Stimulated activated CD4-positive, alpha-beta T cell treated with anti-CD3 and anti-CD28 coated beads, Interleukin-4, amount 100 ng/mL, for 48 hours (primary cell): ENCODE data around the gene LCT.
"Not testable (repeated sequence)": the region's sequence is repeated elsewhere in the genome, so short reads cannot be mapped to it uniquely, and the experiment has no call there.

Experiments
- DNase-seq, 2 donors: peaks; one replicate each; pipeline ENCODE4 v3.0.0-alpha.2; 2020; ENCODE audit warnings: low read depth in 2 of 2

The LCT gene

DNA sequence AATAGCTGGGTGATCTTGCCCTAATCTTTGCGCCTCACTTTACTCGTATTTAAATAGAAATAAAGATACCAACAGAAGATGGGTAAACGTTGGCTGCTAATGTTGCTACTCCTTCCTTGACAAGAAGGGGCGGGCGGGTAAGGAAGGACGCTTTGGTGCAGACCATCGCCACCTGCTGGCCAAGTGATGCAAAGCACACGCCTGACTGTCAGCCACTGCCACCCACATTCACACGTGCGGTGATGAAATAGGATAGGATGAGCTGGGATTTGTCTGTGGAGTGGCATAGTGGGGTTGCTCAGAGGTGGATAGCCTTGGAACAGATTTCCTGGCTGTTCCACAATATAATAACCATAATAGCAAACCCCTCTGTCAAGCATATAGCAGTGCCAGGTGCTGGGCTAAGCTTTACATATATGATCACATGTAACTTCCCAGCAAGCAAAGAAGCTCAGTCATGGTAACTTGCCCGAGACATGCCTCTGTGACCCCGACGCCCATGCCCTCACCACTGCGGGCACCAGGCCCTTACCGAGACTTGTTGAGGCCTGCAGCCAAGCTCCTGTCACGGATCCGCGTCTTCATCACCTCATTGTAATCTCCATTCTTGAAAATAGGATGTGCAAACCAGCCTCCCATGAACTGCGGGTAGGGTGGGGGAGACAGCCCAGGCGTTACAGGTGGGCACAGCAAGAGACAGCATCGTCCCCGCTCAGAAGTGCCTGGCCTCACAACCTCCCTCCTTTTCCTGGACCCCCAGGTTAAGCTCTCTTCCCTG is 39.3 kb downstream of the LCT start:
- DNase-seq, result peak; percentile 74 to 78

DNA sequence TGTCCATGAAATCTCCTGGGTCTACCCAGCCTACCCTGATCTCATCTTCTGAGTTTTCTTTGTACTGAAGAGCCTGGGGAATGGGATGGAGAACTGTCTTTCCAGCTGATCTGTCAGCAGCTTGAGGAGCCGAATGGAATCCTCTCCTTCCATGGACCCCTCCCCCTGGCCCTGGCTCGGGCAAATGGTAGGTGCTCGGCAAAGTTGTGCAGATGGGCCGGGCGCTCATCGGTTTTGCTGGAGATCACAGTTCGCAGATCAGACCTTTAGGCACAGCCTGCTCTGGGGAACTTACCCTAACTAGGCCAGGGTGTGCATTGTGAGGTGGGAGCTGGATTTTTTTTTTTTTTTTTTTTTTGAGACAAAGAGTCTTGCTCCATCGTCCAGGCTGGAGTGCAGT is 40.4 kb downstream of the LCT start:
- DNase-seq, result no peak

DNA sequence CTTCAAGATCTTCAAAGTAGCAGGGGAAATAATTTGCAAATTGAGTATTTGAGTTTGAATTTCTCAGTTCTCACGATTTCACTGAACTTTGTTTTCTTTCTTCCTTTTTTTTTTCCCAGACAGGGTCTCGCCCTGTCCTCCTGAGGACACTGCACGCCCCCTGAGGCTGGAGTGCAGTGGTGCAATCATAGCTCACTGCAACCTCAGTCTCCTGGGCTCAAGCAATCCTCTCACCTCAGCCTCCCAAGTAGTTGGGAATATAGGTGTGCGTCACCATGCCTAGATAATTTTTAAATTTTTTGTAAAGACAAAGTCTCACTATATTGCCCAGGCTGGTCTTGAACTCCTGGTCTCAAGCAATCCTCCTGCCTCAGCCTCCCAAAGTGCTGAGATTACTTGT is 41.3 kb downstream of the LCT start:
- DNase-seq, result not testable (repeated sequence)

DNA sequence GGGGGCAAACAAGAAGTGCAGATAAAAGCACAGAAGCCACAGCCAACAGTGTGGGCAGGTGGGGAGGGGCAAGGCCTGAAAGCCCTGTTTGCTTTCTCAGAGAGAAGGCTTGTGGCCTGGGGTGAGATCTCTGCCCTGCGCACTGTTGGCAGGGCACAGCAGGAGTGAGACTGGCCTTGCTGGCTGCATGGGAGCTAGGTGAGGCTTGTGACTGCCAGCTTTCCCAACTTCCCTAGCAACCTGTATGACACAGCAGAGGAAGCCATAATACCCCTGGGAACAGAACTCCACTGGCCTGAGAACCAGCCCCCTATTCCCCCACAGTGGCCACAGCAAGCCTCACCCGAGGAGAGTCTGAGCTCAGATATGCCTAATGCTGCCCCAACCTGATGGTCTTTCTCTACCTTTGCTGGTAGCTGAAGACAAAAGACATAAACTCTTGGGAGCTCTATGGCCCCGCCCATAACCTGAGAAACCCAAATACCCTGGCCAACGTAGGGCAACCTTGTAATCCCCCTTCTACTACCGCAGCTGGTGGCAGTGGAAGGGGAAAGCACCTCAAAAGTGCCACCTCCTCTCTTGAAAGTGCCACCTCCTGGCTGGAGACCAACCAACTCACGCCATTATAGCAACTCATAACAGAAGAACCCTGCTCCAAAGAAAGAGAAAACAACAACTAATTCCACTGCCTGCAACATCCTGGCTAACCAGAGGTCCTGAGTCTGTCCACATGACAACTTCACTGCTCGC is 44.4 kb downstream of the LCT start:
- DNase-seq, result no peak

DNA sequence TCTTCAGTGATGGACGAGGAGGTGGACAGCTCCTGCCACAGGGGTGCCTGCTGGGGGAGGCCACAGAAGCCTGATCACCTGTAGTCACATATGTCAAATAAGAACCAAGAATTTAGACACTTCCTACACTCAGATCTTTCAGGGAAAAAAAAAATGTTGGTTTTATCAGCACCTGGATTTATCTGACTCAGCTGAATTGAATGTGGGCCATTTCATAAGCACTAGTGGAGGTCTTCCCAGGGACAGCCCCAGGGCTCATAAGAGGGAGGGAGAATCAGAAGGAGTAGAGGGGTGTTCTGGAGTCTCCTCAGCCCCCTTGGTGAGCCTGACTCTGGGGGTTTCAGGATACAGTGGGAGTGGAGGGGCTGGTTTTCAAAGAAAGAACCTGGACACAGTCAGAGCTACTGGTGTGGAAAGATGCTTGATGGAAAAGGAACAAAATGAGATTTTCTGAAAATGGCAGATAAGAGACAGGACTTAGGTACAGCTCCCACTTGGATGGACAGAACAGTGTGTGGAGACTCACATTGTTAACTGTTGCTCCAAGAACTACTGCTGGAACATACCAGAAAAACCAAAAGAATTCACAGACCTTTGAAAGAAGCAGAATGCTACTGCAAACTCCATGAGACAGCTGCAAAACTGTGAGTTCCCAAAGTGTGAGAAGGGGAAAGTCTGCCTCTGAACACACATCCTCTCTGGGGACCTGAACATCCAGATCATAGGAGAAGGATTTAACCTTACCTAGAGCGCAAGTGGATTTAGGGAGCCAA is 45.4 kb downstream of the LCT start:
- DNase-seq, result no peak

DNA sequence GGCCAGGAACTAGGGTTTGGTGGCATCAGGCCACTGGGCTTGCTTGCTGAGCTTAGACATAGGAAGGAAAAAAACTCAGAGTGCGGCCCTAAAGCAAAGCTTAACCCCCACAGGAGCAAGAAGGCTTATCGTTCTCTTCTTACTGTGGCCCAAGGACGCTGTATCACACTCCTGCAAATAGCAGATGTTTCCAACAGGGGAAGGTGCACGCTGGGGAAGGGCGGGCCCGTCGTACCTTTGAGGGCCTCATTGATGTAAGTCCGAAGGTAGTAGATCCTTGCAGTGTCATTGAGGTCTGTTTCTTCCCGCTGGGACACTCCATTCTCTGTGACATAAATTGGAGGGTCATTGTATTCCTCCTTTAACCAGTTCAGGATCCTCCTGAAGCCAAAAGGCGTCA is 46.6 kb downstream of the LCT start:
- no peak for DNase-seq

DNA sequence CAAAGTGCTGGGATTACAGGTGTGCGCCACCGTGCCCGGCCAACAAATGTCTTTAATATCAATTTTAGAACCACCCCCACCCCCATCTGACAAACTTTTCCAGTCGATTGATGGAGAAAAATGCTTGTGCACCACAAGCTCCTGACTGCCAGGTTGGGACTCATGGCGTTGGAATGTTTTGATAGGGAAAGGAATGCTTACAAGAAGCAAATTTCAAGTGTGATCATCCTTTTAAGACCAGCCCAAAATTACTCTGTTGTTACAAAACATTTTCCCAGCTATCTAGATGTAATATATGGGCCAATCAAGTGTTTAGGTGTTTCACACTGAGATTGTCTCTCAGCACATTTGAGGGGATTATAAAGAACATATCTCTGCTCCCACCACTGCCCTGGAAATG is 50.2 kb downstream of the LCT start:
- no peak for DNase-seq

DNA sequence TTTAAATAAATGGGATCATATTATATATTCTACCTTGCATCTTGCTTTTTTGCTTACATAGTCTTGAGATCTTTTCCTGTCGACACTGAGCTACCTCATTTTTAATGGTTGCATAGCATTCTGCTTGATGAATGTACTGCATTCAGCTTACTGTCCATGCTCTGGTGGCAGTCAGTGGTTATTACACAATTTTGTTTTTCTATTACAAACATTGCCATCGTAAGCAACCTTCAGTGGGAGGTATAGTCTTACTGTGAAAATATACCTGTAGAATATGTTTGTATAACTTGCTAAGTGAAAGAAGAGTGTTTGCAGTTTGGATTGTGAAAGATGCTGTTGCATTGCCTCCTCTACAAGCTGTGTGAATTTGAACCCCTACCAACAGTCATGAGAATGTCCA is 52.0 kb downstream of the LCT start:
- DNase-seq, result no peak

DNA sequence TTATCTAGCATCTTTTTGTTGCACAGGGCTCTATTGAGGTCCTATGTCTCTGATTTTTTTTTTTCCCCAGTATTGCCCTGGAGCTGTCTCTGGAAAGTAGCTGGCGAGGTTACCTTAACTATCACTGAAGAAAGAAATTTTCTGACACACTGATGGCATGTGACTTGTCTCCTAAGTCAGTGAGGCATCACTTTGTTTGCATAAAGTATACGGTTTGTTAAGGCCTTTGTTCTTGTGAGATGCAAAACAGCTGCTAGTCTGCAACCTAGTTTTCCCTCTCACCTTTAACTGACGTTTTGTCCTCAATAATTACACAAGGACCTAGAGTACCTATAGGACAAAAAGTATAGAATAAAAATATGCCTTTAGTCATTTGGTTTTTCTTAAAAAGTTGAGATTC is 53.5 kb downstream of the LCT start:
- DNase-seq, result no peak

DNA sequence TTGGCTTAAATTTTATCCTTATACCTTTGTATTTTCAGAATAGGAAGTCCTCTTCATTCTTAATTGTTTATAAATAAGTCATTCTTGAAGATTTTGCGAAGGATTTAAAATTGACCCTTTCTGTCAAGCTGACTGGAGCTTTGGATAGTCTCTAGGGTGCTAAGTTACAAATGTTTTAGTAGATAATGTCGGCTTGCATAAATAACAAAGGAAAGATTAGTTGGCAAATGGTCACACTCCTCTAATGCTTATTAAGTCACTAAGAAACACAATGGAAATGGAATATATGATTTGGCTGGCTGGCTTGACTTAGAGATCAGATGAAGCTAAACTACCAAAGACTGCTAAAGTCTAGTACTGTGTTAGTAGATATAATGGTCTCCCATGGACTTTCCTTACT is 54.8 kb downstream of the LCT start:
- DNase-seq, result no peak

DNA sequence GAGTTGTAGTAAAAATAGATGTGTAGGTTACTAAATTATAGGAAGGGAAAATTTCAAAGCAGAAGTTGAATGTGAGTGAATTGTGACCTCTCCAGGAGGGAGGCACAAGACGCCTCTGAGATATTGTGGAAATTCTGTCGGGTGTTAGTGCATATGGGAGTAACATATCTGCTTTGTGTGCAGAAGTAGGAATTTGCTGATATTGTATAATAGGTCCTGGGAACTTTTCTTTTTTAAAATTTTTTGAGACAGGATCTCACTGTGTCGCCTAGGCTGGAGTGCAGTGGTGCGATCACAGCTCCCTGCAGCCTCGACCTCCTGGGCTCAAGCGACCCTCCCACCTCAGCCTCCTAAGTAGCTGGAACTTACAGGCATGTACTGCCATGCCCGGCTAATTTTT is 60.6 kb downstream of the LCT start:
- DNase-seq, result no peak

DNA sequence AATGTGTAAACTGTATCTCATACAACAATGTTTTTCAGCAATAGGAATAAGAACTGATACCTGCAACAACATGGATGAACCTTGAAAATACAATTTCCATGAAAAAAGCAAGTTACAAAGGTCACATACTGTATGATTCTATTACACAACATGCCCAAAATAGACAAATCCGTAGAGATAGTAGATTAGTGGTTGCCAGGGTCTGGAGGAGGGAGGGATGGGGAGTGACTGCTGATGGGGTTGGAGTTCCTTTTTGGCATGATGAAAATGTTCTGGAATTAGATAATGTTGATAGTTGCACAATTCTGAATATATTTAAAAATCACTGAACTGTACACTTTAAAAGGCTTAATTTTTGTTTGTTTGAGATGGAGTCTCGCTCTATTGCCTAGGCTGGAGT is 61.6 kb downstream of the LCT start:
- no peak for DNase-seq

DNA sequence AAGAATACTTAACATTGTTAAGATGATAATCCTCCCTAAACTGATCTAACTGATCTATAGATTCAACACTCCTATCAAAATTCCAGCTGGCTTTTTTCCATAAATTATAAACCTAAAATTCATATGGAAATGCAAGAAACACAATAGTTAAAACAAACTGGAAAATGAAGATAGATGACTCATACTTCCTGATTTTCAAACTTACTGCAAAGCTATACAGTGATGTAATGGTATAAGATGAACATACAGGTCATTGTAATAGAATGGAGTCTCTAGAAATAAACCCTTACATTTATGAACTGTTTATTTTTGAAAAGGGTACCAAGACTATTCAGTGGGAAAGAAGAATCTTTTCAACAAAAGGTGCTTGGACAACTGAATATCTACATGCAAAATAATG is 63.1 kb downstream of the LCT start:
- DNase-seq, result no peak

DNA sequence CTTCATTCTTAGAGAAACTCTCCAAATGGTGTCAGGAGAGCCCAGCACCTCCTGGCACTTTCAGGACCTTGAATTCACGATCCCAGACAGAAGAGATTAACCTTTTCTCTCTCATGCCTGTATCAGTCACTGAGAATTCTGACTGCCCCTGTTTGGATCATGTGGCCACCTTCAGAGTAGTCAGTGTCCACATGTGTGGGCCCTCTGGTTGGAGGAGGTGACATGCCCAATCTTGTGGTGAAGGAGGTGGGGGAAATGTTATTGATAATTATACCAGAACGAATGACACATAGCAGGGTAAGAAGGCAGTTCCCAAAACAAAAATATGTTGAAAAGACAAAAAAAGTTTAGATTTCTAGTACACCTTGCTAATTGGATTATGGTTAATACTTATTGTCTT is 63.7 kb downstream of the LCT start:
- DNase-seq, result no peak

DNA sequence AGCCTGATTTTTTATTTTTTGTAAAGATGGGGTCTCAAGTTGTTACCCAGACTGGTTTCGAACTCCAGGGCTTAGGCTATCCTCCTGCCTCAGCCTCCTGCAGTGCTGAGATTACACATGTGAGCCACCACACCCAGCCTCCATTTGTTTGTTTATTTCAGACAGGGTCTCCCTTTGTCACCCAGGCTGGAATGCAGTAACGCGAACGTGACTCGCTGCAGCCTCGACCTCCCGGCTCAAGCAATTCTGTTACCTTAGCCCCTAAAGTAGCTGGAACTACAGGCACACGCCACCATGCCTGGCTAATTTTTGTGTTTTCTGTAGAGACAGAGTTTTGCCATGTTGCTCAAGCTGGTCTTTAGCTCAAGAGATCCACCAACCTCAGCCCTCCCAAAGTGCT is 68.1 kb downstream of the LCT start:
- no peak for DNase-seq

DNA sequence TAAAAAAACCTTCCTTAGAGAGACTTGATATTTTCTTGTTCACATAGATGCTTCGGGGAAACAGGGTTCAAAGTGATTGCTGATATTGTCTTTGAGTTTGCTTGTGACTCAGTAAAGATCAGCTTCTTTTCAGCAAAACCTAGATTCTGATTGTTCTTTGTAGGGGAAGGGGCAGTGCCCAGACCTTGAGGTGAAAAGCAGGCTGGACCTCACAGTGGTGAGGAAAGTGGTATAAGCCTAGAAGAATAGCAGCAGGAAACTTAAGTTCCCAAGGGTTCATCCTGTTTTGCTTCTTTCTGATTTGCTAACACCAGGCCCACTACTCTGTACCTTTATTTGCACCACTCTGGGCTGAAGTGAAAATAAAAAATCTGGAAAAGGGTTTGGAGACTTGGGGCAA is 74.5 kb downstream of the LCT start:
- no peak for DNase-seq

DNA sequence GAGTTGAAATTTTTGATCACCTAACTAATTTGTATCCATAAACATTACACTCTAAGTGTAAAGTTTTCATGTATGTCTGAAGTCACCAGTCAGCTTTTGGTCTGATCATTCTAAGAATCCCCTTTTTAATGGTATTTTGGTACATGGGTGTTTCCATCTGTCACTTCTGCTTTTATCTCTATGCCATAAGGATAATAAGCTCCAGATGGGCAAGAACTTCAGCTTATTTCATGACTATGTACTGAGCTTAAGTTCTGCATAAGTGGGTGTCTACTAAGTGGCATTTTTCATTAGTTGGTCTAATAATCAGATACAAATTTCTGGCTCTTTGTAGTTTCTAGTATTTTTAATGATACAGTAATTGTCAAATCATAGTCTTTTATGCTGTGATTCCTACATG is 75.0 kb downstream of the LCT start:
- DNase-seq, result no peak

DNA sequence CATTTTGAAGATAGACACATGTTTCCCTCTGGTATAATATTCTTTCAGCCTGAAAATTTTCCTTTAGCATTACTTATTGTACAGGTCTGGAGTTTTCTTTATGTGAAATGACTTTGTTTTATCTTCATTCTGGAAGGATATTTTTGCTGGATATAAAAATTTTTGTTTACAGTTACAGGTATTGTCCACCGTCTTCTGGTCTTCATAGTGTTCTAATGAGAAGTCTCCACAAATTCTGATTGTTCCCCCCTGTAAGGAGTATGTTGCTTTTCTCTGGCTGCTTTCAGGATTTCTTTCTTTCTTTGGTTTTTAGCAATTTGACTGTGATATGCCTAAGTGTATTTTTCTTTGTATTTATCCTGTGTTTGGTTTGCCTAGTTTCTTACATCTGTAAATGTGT is 80.3 kb downstream of the LCT start:
- no peak for DNase-seq

DNA sequence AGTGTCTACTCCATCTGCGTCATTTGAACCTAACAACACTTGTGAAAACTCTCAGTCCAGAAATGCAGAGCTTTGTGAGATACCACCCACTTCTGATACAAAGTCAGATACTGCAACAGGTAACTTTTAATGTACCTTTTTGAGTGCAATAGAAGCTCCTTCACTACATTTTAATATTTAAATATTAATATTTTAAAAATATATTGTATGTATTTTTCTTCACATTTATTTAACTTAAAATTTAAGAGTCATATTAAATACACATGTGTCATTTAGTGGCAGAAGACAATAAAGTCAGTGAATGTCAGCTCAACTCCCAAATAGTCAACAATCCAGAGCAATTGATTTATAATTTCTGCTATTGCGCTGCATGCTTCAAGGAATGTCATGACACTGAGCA is 81.4 kb downstream of the LCT start:
- DNase-seq, result no peak

DNA sequence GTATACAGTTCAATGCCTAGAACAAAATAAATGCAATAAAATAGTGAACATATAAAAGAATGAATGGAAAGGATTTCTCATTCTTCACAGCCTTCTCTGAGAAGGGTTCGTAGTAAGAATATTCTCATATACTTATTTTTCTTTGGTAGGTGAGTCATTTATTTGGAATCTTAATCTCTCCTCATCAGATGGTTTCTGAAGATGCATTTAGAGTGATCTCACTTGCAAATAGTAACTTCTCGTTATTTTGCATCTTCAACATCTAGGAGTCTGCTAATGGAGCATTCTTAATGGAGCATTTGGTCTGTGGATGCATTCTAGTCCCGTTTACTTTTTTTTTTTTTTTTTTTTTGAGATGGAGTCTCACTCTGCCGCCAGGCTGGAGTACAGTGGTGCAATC is 91.4 kb downstream of the LCT start:
- DNase-seq, result no peak

DNA sequence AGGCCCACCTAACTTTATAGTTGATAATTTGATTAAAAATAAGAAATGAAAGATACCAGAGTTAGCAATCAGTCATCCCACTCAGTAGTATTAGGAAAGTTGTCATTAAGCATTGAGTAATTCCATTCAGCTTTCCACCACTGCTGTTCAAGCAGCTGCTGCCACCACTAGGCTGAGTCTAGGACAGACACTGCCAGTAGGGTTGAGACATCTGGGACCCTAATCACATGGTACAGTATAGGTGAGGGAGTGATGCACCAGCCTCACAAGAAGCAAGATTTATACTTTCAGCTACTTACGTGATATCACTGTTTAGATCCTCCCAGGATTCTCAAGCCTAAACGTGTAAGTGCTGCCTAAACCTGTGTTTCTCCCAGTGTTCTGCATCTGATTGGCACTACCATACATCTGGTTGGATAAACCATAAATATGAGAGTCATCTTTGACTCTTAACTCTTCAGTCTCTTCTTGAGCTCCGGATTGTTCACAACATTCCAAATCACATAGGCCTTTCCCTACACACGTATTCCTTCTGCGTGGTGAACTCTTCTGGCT is 92.1 kb downstream of the LCT start:
- DNase-seq, result peak; percentile 22 to 23

DNA sequence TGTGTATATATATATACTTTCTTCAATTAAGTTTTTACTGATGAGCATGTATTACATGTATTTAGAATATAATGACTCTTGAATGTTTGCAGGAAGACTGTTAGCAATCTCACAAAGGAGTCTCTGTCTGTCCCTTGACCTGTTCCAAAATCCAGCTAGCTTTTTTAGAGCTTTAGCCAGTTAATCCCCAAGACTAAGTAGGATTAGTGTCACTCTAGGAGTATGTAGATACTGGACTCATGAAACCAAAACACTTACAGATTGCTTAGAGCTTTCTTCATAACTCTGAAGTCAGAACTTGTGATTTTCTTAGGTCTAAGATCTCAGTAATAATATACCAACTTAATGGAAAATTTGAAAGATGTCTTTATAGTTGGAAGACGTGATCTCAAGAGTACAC is 93.1 kb downstream of the LCT start:
- DNase-seq, result no peak
